Measurements from ENCODE around the gene ARFGAP3.
"Not testable (repeated sequence)": the region's sequence is repeated elsewhere in the genome, so short reads cannot be mapped to it uniquely, and the experiment has no call there.

Gene ARFGAP3

GRCh38 chr22:42769574-42770447, 87.3 kb downstream of the ARFGAP3 start:
- Histone ChIP-seq H3K27me3 (ENCODE audit: low read depth, low read length) (no peaks in the 10 kb centered on the region), H3K36me3 (ENCODE audit: control insufficient read depth in 1 of 2, insufficient read depth in 2 of 2, low read length in 2 of 2) (no peaks in the 10 kb centered on the region), H3K4me1 (ENCODE audit: control insufficient read depth in 1 of 2, insufficient read depth in 2 of 2, low read length in 2 of 2) (peaks cover 0 to 7% of the 10 kb centered on the region in 2 donors), H3K4me3 (ENCODE audit: low read depth in 1 of 2, low read length in 2 of 2) (peak overlapping the region in 1 of 2 donors; percentile 47), H3K27ac (ENCODE audit: low read length) (no peak overlapping the region), H3K9me3 (ENCODE audit: control insufficient read depth in 1 of 2, low read length in 2 of 2) (no peaks in the 10 kb centered on the region)

DNA sequence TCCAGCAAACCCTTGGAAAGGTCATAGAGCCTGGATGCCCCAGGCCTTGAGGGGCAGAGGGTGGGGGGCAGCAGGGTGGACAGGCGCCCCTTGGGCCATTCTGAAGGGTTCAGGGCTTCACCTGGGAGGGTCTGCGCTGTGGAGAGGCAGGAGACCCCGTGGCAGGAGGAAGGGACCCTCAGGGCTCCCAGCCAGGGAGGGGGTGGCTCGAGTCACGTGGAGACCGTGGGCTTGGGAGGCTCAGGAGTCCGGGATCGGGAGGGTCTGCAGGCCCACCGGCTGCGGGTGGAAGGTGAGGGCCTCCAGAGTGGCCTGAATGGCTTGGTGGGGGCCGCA, 87.9 kb downstream of the ARFGAP3 start:
- Histone ChIP-seq H3K4me3 (ENCODE audit: low read depth in 1 of 2, low read length in 2 of 2) (no peak overlapping the region), H3K4me1 (ENCODE audit: control insufficient read depth in 1 of 2, insufficient read depth in 2 of 2, low read length in 2 of 2) (peaks cover 0 to 7% of the 10 kb centered on the region in 2 donors), H3K36me3 (ENCODE audit: control insufficient read depth in 1 of 2, insufficient read depth in 2 of 2, low read length in 2 of 2) (no peaks in the 10 kb centered on the region), H3K27me3 (ENCODE audit: low read depth, low read length) (no peaks in the 10 kb centered on the region), H3K27ac (ENCODE audit: low read length) (no peak overlapping the region), H3K9me3 (ENCODE audit: control insufficient read depth in 1 of 2, low read length in 2 of 2) (no peaks in the 10 kb centered on the region)

DNA sequence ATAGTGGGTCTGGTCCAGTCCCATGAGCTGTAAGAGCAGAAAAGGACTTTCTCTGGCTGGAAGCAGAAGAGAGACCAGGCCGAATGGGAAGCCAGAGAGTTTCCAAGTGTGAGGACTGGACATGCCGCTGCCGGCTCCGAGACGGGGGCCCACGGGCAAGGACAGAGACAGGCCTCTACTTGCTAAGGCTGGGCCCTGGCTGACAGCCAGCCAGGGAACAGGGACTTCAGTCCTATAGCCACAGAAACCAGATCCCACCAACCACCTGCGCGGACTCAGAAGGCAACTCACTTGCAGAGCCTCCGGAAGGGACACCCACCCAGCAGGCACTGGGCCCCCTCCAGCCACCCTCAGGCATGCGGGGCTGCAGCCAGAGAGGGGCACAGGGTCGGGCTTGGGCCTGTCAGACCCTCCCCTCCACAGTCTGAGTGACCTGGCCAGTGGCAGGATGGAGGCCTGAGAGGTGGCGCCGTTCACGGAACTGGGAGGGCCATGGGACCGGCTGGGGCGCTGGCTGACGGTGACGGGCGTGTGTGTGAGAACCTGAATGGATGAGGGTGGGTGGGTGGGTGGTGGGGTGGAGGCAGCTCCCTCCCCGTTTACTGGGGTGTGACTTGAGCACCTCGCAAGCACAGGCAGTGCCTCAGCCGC, 88.6 kb downstream of the ARFGAP3 start:
- H3K4me3 ChIP-seq (ENCODE audit: low read depth in 1 of 2, low read length in 2 of 2): no peak overlapping the region
- H3K27ac ChIP-seq (ENCODE audit: low read length): no peak overlapping the region
- no peaks in the 10 kb centered on the region for H3K36me3 ChIP-seq (ENCODE audit: control insufficient read depth in 1 of 2, insufficient read depth in 2 of 2, low read length in 2 of 2)
- H3K9me3 ChIP-seq (ENCODE audit: control insufficient read depth in 1 of 2, low read length in 2 of 2): no peaks in the 10 kb centered on the region
- H3K4me1 ChIP-seq (ENCODE audit: control insufficient read depth in 1 of 2, insufficient read depth in 2 of 2, low read length in 2 of 2): peaks cover 0 to 7% of the 10 kb centered on the region in 2 donors
- no peaks in the 10 kb centered on the region for H3K27me3 ChIP-seq (ENCODE audit: low read depth, low read length)

- Histone ChIP-seq H3K4me3 (ENCODE audit: low read depth in 1 of 2, low read length in 2 of 2) (no peak overlapping the region), H3K36me3 (ENCODE audit: control insufficient read depth in 1 of 2, insufficient read depth in 2 of 2, low read length in 2 of 2) (no peaks in the 10 kb centered on the region), H3K9me3 (ENCODE audit: control insufficient read depth in 1 of 2, low read length in 2 of 2) (no peaks in the 10 kb centered on the region), H3K4me1 (ENCODE audit: control insufficient read depth in 1 of 2, insufficient read depth in 2 of 2, low read length in 2 of 2) (peaks cover 0 to 7% of the 10 kb centered on the region in 2 donors), H3K27me3 (ENCODE audit: low read depth, low read length) (no peaks in the 10 kb centered on the region), H3K27ac (ENCODE audit: low read length) (no peak overlapping the region)
Measured at GRCh38 chr22:42766860-42767259, 90.2 kb downstream of the ARFGAP3 start.

DNA sequence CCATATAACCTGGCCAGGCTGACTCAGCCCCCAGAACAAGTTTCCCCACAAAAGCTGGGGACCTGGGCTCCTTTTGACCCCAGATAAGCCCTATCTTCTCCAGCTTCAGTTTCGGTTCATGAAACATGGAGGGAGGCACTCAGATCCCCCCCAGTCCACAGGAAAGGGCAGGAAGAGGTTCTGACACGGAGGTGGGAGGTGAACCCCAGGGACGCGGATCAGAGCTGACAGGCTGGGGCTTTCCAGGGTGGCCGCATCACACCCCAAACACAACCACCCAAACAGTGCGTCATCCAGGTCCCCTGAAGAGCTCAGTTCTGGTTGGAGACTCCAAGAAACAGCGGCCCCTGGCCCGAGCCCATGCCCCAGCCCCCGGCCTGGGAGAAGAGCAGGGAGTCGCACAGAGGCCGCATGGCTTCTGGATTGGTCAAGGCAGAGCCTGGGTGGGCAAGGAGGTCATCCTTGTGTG, 92.1 kb downstream of the ARFGAP3 start:
- no peak overlapping the region for H3K27ac ChIP-seq (ENCODE audit: low read length)
- H3K36me3 ChIP-seq (ENCODE audit: control insufficient read depth in 1 of 2, insufficient read depth in 2 of 2, low read length in 2 of 2): no peaks in the 10 kb centered on the region
- no peak overlapping the region for H3K4me3 ChIP-seq (ENCODE audit: low read depth in 1 of 2, low read length in 2 of 2)
- peaks cover 0 to 7% of the 10 kb centered on the region in 2 donors for H3K4me1 ChIP-seq (ENCODE audit: control insufficient read depth in 1 of 2, insufficient read depth in 2 of 2, low read length in 2 of 2)
- no peaks in the 10 kb centered on the region for H3K27me3 ChIP-seq (ENCODE audit: low read depth, low read length)
- H3K9me3 ChIP-seq (ENCODE audit: control insufficient read depth in 1 of 2, low read length in 2 of 2): no peaks in the 10 kb centered on the region

- no peaks in the 10 kb centered on the region for H3K9me3 ChIP-seq (ENCODE audit: control insufficient read depth in 1 of 2, low read length in 2 of 2)
- H3K27ac ChIP-seq (ENCODE audit: low read length): no peak overlapping the region
- no peaks in the 10 kb centered on the region for H3K27me3 ChIP-seq (ENCODE audit: low read depth, low read length)
- H3K4me1 ChIP-seq (ENCODE audit: control insufficient read depth in 1 of 2, insufficient read depth in 2 of 2, low read length in 2 of 2): no peaks in the 10 kb centered on the region
- no peaks in the 10 kb centered on the region for H3K36me3 ChIP-seq (ENCODE audit: control insufficient read depth in 1 of 2, insufficient read depth in 2 of 2, low read length in 2 of 2)
- H3K4me3 ChIP-seq (ENCODE audit: low read depth in 1 of 2, low read length in 2 of 2): no peak overlapping the region
Measured at GRCh38 chr22:42763965-42764480, 93.0 kb downstream of the ARFGAP3 start.

- Histone ChIP-seq H3K4me1 (ENCODE audit: control insufficient read depth in 1 of 2, insufficient read depth in 2 of 2, low read length in 2 of 2) (no peaks in the 10 kb centered on the region), H3K4me3 (ENCODE audit: low read depth in 1 of 2, low read length in 2 of 2) (no peak overlapping the region), H3K36me3 (ENCODE audit: control insufficient read depth in 1 of 2, insufficient read depth in 2 of 2, low read length in 2 of 2) (no peaks in the 10 kb centered on the region), H3K9me3 (ENCODE audit: control insufficient read depth in 1 of 2, low read length in 2 of 2) (no peaks in the 10 kb centered on the region), H3K27ac (ENCODE audit: low read length) (no peak overlapping the region), H3K27me3 (ENCODE audit: low read depth, low read length) (no peaks in the 10 kb centered on the region)
Measured at GRCh38 chr22:42760806-42761565, 96.1 kb downstream of the ARFGAP3 start.

- Histone ChIP-seq H3K27me3 (ENCODE audit: low read depth, low read length) (no peaks in the 10 kb centered on the region), H3K36me3 (ENCODE audit: control insufficient read depth in 1 of 2, insufficient read depth in 2 of 2, low read length in 2 of 2) (no peaks in the 10 kb centered on the region), H3K27ac (ENCODE audit: low read length) (no peak overlapping the region), H3K4me1 (ENCODE audit: control insufficient read depth in 1 of 2, insufficient read depth in 2 of 2, low read length in 2 of 2) (no peaks in the 10 kb centered on the region), H3K9me3 (ENCODE audit: control insufficient read depth in 1 of 2, low read length in 2 of 2) (no peaks in the 10 kb centered on the region), H3K4me3 (ENCODE audit: low read depth in 1 of 2, low read length in 2 of 2) (no peak overlapping the region)
Measured at GRCh38 chr22:42758931-42759629, 98.0 kb downstream of the ARFGAP3 start.

DNA sequence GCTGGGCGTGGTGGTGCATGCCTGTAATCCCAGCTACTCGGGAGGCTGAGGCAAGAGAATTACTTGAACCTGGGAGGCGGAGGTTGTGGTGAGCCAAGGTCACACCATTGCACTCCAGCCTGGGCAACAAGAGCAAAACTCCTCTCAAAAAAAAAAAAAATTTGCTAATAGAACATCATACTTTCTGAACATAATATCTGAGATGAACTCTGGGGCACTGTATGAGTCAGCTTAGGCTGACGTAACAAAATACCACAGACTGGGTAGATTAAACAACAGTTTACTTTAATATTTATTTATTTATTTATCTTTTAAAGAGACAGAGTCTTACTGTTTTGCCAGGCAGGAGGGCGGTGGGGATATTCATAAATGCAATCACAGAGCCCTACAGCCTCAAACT, 101.5 kb downstream of the ARFGAP3 start:
- not testable (repeated sequence) for H3K27ac ChIP-seq (ENCODE audit: low read length); H3K4me1 ChIP-seq (ENCODE audit: control insufficient read depth in 1 of 2, insufficient read depth in 2 of 2, low read length in 2 of 2); H3K36me3 ChIP-seq (ENCODE audit: control insufficient read depth in 1 of 2, insufficient read depth in 2 of 2, low read length in 2 of 2); H3K4me3 ChIP-seq (ENCODE audit: low read depth in 1 of 2, low read length in 2 of 2); H3K9me3 ChIP-seq (ENCODE audit: control insufficient read depth in 1 of 2, low read length in 2 of 2); H3K27me3 ChIP-seq (ENCODE audit: low read depth, low read length)

DNA sequence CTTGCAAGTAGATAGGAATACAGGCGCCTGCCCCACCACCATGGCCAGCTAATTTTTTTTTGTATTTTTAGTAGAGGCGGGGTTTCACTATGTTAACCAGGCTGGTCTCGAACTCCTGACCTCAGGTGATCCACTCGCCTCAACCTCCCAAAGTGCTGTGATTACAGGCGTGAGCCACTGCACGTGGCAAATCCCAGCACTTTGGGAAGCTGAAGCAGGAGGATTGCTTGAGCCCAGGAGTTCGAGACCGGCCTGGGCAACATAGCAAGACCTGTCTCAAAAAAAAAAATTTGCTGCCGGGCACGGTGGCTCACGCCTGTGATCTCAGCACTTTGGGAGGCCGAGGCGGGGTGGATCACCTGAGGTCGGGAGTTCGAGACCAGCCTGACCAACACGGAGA, 102.0 kb downstream of the ARFGAP3 start:
- not testable (repeated sequence) for H3K27ac ChIP-seq (ENCODE audit: low read length); H3K4me3 ChIP-seq (ENCODE audit: low read depth in 1 of 2, low read length in 2 of 2); H3K27me3 ChIP-seq (ENCODE audit: low read depth, low read length); H3K36me3 ChIP-seq (ENCODE audit: control insufficient read depth in 1 of 2, insufficient read depth in 2 of 2, low read length in 2 of 2); H3K9me3 ChIP-seq (ENCODE audit: control insufficient read depth in 1 of 2, low read length in 2 of 2); H3K4me1 ChIP-seq (ENCODE audit: control insufficient read depth in 1 of 2, insufficient read depth in 2 of 2, low read length in 2 of 2)

DNA sequence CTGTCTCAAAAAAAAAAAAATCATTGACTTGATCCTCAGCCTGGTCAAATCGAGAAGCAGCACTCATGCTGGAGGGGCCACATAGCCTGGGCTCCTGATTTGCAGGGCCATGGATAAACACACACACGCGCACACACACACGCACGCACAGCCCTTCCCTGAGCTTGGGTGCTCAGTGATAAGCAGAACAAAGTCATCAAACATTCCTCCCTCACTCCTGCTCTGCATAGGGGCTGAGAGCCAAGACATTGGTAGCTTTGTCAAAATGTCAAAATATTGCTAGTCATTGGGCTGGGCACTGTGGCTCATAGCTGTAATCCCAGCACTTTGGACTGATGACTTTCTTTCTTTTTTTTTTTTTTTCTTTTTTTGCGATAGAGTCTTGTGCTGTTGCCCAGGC, 102.4 kb downstream of the ARFGAP3 start:
- no peaks in the 10 kb centered on the region for H3K36me3 ChIP-seq (ENCODE audit: control insufficient read depth in 1 of 2, insufficient read depth in 2 of 2, low read length in 2 of 2)
- no peak overlapping the region for H3K27ac ChIP-seq (ENCODE audit: low read length)
- no peaks in the 10 kb centered on the region for H3K4me1 ChIP-seq (ENCODE audit: control insufficient read depth in 1 of 2, insufficient read depth in 2 of 2, low read length in 2 of 2)
- no peaks in the 10 kb centered on the region for H3K27me3 ChIP-seq (ENCODE audit: low read depth, low read length)
- H3K4me3 ChIP-seq (ENCODE audit: low read depth in 1 of 2, low read length in 2 of 2): no peak overlapping the region
- no peaks in the 10 kb centered on the region for H3K9me3 ChIP-seq (ENCODE audit: control insufficient read depth in 1 of 2, low read length in 2 of 2)

All from muscle layer of duodenum (tissue), 2 donors.